Adipose tissue (tissue), 3 donors: ENCODE results near the gene FBLIM1. TPM values are rescaled to one million over a fixed set of nuclear protein-coding genes. Genes with fewer than 3 reads are reported as not detected.

Experiments
- H3K27ac ChIP-seq: one replicate; pipeline ENCODE4 v1.5.1; 2013; ENCODE audit warnings: low read depth, low read length
- WGBS, 3 donors: extraction: QIAGEN DNeasy Blood & Tissue Kit; methylation state at CpG; one replicate each; pipeline ENCODE4 v1.1.7; 2013; 5-methylcytosine and 5-hydroxymethylcytosine counted together
- polyA plus RNA-seq, 3 donors: library from polyadenylated mRNA; stranded (reverse); fragments of 200-250 nt; gene quantifications; one replicate each; pipeline ENCODE4 v1.2.3, GENCODE V29; 2013
- donor health status: healthy with polysubstance abuse.
- donor health status: Bipolar disorder and iron deficiency.
- donor health status: healthy.

The FBLIM1 gene, protein sequence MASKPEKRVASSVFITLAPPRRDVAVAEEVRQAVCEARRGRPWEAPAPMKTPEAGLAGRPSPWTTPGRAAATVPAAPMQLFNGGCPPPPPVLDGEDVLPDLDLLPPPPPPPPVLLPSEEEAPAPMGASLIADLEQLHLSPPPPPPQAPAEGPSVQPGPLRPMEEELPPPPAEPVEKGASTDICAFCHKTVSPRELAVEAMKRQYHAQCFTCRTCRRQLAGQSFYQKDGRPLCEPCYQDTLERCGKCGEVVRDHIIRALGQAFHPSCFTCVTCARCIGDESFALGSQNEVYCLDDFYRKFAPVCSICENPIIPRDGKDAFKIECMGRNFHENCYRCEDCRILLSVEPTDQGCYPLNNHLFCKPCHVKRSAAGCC
- 10 to 100 TPM; 13.8 to 37.7 (median 26.1) TPM for polyA plus RNA-seq

- peak within 1 kb of the TSS; percentile 5 for H3K27ac ChIP-seq
- 0 to 12% (median 2%) methylated on average over 19 to 56 of the region's 58 CpGs for WGBS, 3 donors
Observed at GRCh38 chr1:15758343-15758931, at the start of gene FBLIM1. Gene FBLIM1 (plus strand): TSS chr1:15758795. CDS start chr1:15764984, 6,189 bp downstream.

- WGBS, 3 donors, result 92 to 99% (median 94%) methylated on average over 4 of the region's 4 CpGs
- H3K27ac ChIP-seq, result no peak overlapping the region
Observed at GRCh38 chr1:15709226-15709625, 49.4 kb upstream of the FBLIM1 start.

DNA sequence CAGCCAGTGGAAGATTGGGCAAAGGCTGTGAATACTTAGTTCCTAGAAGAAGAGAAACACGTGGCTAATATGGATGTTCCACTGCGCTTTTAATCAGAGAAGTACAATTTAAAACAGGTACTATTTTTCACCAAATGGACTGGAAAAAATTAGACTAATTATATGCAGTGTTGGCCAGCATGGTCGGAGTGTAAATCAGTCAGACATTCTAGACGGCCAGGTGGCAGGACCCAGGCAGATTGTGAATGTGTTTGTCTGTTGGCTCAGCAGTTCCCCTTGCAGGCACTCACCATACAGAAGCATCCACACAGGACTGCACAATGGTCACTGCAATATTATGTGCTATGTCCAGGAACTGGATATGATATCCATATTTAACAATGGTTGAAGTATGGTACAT is 46.4 kb upstream of the FBLIM1 start:
- 74 to 89% (median 81%) methylated on average over 4 of the region's 4 CpGs for WGBS, 3 donors

DNA sequence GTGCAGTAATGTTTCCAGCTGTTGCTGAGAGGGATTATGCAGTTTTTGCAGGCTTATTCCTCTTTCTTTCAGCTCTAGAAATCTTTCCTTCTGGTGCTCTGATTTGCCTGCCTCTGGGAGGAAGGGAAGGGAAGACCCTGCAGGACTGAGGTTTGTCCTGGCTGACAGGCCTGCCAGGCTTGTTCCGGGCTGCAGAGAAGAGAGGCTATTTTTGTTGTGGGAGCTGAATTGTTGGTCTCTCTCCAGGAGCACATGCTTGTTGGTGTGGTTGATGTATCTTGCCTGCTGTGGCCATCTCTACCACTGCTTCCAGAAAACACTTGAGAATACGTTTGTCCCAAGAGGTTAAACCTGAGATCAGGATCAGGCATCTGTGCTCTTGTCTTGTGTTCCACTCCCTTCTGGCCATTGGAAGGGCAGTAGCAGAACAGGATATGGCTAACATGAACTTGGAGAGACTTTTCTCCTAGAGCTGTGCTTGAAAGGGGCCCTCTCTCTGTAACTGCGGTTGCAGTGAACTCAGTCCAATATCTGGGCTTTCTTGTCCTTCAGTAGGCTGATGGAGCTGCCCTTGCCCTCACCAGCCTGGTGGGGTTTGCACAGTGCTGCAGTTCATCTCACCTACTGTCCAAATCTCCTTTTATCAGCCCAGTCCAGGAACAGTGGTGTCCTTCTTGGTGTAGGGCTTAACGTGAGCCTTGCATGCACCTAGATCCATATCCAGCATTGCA is 44.0 kb upstream of the FBLIM1 start:
- 54 to 74% (median 72%) methylated on average over 4 of the region's 4 CpGs for WGBS, 3 donors

More for the DNA sequence above, 46.4 kb upstream of the FBLIM1 start:
- H3K27ac ChIP-seq, result no peak overlapping the region

DNA sequence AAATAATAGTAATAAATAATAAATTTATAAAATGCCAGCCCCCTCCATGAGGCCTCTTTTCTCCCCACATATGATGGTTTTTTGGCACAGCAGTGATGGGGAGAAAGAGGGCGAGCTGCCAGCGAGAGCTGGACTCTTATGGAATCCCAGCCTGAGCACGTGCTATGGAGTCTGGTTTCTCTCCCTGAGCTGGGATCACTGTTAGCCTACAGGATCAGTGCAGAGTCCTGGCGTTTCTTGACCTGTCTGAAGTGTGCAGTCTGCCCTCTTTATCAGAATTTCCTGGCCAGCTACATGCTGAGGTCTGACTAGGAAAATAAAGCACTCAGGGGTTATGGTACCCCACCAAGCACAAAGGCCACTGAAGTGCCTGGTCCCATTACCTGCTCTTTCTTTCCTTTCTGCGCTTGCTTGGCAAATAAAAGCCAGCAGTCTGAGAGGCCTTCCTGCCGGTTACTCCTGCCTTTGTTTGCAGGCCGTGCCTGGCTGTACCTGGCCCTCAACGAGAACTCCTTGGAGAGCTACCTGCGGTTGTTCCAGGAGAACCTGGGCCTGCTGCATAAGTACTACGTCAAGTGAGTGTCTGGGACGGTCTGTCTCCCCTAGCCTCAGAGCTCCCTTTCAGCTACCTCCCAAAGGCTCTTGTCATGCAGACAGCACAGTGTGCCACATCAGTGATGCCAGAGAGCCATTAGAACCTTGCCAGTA is 41.0 kb upstream of the FBLIM1 start:
- WGBS, 3 donors, result 74 to 88% (median 83%) methylated on average over 11 of the region's 11 CpGs
- no peak overlapping the region for H3K27ac ChIP-seq

More for the DNA sequence above, 44.0 kb upstream of the FBLIM1 start:
- H3K27ac ChIP-seq, result no peak overlapping the region

GRCh38 chr1:15718199-15718601 is 40.4 kb upstream of the FBLIM1 start:
- 81 to 87% (median 86%) methylated on average over 8 of the region's 8 CpGs for WGBS, 3 donors

GRCh38 chr1:15719381-15720120 is 39.0 kb upstream of the FBLIM1 start:
- WGBS, 3 donors, result 90 to 93% (median 91%) methylated on average over 12 of the region's 12 CpGs
- H3K27ac ChIP-seq, result no peak overlapping the region

More at GRCh38 chr1:15718199-15718601, 40.4 kb upstream of the FBLIM1 start:
- no peak overlapping the region for H3K27ac ChIP-seq

GRCh38 chr1:15720861-15721260 is 37.7 kb upstream of the FBLIM1 start:
- 95 to 96% (median 95%) methylated on average over 3 of the region's 3 CpGs for WGBS, 3 donors

GRCh38 chr1:15722411-15722810 is 36.2 kb upstream of the FBLIM1 start:
- H3K27ac ChIP-seq, result no peak overlapping the region
- WGBS, 3 donors, result 89 to 95% (median 90%) methylated on average over 4 of the region's 4 CpGs

More at GRCh38 chr1:15720861-15721260, 37.7 kb upstream of the FBLIM1 start:
- no peak overlapping the region for H3K27ac ChIP-seq

DNA sequence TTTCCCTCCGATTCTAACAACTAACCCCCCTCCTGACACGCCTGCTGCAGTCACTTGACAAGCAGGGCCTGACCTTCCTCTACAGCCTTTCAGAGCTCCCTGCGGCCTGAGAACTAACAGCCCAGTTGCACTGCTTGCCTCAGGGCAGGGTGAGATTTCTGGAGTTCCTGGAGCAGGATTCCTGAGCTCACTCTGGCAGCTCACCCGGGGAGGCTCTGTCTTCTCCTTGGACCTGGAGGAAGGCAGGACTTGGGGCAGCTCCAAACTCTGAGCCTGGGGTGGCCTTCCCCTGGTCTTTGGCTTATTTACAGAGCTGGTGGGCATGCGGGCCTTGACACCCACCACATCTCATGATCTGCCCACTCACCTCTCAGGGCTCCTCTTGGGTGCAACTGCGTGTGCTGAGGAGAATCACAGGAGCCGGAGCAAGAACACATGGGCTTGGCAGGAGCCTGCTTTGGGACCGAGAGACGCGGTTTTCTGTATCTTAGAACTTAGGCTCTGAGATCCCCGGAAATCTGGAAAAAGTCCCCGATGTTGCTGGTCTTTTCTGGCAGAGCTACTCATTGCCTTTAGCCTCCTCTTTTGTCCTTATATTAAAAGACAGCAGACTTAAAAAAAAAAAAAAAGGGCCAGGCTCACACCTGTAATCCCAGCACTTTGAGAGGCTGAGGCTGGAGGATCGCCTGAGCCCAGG is 35.6 kb upstream of the FBLIM1 start:
- no peak overlapping the region for H3K27ac ChIP-seq
- 79 to 84% (median 81%) methylated on average over 13 of the region's 13 CpGs for WGBS, 3 donors

DNA sequence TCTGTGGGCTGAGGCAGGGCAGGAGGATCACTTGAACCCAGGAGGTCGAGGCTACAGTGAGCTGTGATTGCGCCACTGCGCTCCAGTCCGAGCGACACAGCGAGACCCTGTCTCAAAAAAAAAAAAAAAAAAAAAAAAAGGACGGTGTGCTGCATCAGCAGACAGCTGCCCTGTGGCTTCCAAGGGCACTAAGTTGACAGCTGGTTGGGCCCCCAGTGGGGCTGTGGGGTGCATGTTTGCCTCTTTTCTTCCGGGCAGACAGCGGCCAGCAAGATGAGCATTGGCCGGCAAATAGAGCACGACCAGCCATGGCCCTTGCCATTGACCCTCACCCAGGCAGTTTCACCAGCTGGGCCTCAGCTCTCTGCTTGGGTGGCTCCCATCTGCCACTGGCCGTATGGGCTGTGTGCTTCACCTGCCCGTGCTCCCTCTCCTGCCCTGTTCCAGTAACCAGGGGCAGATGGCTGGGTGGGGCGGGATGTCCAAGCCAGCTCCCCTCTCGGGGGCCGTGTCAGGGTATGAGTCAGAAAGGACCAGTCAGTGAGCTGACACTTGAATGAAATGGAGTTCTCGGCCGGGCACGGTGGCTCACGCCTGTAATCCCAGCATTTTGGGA is 34.9 kb upstream of the FBLIM1 start:
- WGBS, 3 donors, result 90 to 95% (median 91%) methylated on average over 19 to 20 of the region's 20 CpGs
- H3K27ac ChIP-seq, result no peak overlapping the region

DNA sequence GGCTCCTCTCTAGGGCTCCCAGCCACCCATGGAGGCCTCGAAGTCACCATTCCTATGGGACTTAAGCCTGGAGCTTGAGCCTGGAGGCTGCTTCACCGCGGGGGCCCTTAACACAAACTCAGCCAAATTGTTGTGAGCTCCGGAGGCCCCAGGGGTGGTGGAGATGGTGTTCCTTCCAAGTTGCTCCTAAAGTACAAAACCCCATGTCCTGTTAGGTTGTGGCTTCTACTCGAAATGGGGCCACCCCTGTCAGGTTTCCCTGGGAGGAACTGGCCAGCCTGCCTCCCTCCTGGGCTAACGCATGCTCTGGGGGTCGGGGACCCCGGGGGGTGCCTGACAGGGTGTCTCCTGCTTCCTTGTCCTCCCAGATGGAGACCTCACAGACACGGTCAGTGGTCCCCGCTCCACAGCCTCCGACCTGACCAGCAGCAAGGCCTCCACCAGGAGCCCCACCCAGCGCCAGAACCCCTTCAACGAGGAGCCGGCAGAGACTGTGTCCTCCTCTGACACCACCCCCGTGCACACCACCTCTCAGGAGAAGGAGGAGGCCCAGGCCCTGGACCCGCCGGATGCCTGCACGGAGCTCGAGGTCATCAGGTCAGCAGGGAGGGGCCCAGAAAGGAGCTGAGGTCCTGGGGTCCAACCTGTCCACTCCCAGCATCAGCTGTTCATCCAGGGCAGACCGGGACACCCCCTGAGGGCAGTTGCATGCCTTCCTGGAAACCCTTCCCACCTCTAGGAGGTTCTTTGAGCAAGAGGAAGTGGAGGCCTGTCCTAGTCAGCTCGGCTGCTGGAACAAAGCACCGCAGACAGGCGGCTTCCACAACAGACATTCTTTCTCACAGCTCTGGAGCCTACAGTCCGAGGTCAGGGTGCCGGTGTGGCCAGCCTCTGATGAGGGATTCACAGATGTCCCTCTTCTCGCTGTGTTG is 33.4 kb upstream of the FBLIM1 start:
- no peak overlapping the region for H3K27ac ChIP-seq
- WGBS, 3 donors, result 79 to 82% (median 81%) methylated on average over 25 to 26 of the region's 26 CpGs

DNA sequence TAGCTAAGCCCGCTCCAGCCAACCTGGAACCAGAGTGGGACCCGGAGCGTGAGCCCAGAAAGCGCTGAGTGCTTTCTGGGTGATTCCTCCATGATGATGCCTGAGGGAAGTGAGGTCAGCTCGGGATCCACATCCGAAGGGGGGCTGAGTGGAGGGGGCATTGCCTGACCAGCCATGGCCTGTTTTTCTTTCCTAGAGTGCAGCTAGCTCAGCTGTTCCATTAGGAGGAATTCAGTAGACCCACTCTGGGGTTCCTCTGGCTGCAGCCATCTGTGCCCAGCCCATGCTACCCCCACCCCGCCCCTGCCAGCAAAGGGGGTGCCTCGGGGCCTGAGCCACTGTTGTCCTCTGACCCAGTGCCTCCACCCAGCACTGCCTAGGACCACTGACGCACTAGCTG is 32.1 kb upstream of the FBLIM1 start:
- H3K27ac ChIP-seq, result no peak overlapping the region
- WGBS, 3 donors, result 91 to 97% (median 95%) methylated on average over 9 of the region's 9 CpGs

DNA sequence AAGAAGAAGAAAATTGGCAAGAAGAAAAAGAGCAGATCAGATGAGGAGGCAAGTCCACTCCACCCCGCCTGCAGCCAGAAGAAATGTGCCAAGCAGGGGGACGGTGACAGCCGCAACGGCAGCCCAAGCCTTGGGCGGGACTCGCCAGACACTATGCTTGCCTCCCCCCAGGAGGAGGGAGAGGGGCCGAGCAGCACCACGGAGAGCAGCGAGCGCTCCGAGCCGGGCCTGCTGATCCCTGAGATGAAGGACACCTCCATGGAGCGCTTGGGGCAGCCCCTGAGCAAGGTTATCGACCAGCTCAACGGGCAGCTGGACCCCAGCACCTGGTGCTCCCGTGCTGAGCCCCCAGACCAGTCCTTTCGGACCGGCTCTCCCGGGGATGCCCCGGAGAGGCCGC is 31.6 kb upstream of the FBLIM1 start:
- WGBS, 3 donors, result 75 to 86% (median 80%) methylated on average over 17 to 21 of the region's 21 CpGs

DNA sequence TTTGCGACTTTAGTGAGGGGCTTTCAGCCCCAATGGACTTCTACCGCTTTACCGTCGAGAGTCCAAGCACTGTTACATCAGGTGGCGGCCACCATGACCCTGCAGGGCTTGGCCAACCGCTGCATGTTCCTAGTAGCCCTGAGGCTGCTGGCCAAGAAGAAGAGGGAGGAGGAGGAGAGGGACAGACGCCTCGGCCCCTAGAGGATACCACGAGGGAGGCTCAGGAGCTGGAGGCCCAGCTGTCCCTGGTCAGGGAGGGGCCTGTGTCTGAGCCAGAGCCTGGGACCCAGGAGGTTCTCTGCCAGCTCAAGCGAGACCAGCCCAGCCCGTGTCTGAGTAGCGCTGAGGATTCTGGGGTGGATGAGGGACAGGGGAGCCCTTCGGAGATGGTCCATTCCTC is 31.2 kb upstream of the FBLIM1 start:
- no peak overlapping the region for H3K27ac ChIP-seq
- 87 to 90% (median 87%) methylated on average over 12 to 13 of the region's 13 CpGs for WGBS, 3 donors

More for the DNA sequence above, 31.6 kb upstream of the FBLIM1 start:
- H3K27ac ChIP-seq, result no peak overlapping the region
